GM06990 (cell line): Measurements from ENCODE around the gene TEN1.
A peak's percentile ranks its signal among the peaks of the same experiment; 100 is the strongest.

Experiments used
- DNase-seq: peaks from one replicate; pipeline ENCODE4 v3.0.0-alpha.2; 2011; ENCODE audit not compliant: insufficient read length; ENCODE audit errors: extremely low read depth
- H3K27me3 ChIP-seq: replicated peaks from 2 replicates; pipeline ENCODE4 v1.6.0; 2011; ENCODE audit warnings: low read length; ENCODE audit not compliant: control insufficient read depth, insufficient read depth
- H3K36me3 ChIP-seq: 2 replicates; pipeline ENCODE4 v1.5.1; 2011; ENCODE audit warnings: low read length; ENCODE audit not compliant: control insufficient read depth, insufficient read depth
- H3K4me3 ChIP-seq: replicated peaks from 2 replicates; pipeline ENCODE4 v1.5.1; 2011; ENCODE audit warnings: low read depth, mild to moderate bottlenecking, control low read depth, low read length
- CTCF ChIP-seq: IDR thresholded peaks from 2 replicates; pipeline ENCODE4 v1.5.1; 2011; ENCODE audit warnings: low read length, control low read depth, mild to moderate bottlenecking, inconsistent platforms; ENCODE audit not compliant: insufficient read depth, poor library complexity, severe bottlenecking

TEN1 gene

DNA sequence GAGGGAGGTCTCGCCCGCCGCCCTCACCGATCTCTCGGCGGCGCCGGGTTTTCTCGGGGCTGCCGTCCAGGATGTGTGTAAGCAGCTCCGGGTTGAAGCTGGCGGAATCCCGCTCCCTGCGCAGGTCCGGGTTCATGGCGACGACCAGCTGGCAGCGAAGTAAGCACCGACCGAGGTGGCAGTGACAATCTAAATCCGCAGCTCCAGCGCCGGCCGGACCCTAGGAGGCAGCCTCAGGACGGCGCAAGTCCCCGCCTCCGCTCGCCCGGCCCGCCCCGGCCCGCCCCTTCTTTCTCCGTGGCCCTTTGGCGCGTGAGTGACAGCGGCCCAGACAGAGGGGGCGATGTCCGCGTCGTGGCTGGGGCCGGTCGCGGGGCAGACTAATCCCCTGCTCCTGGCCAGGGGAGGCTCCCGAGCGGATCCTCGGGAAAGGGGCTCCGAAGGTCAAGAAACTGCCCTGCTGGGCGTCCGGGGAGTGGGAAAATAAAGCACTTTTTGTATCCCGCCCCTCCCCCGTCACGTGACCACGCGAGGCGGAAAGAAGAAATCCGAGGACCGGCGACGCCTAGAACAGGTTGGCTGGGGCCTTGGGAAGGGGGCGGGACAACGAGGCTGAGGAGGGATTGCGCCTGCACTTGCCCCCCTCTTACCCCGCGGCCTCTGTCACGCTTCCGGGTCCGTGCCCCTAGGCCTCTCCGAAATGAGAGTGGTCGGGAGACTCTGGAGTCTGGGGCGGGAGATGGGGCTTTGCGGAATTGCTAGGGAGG is at the start of gene TEN1, which contains the start of gene ACOX1:
Gene TEN1, plus strand, starts transcription at position 303 of the 767 bp plus-strand sequence. CDS start 6,953 bp downstream, outside the sequence.
Gene ACOX1, minus strand, starts transcription at position 229 of the 767 bp plus-strand sequence. Its CDS starts 93 bp downstream, at position 136.
- H3K4me3 ChIP-seq, result peak within 1 kb of the TSS; percentile 70
- DNase-seq, result peak; percentile 96

DNA sequence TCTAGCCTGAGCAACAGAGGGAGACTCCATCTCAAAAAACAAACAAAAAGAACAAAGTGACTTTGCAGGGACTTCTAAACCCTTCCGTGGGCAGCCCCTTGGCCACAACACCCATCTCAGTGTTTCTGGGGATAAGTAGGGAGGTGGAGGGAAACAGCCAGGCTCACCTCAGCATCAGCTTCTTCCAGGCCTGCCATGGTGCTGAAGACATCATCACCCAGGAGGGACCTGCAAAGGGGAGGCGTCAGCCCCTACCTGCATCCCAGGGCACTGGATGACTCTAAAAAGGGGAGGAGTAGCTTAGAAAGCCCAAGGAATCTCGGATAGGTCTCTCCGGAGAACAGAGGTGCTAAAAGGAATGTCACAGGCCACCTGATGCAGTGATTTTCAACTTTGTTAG is 48.0 kb upstream of the TEN1 start:
- Histone ChIP-seq H3K36me3 (no peaks in the 10 kb centered on the region; the same call in 1 of the 2 replicates), H3K4me3 (no peak overlapping the region), H3K27me3 (no peaks in the 10 kb centered on the region)
- DNase-seq, result no peak
- TF ChIP-seq CTCF, result no peak

More for the DNA sequence above, at the start of gene TEN1, which contains the start of gene ACOX1:
- H3K27me3 ChIP-seq, result no peaks in the 10 kb centered on the region
- peak; percentile 40 for TF ChIP-seq CTCF
- H3K36me3 ChIP-seq, result no peaks in the 10 kb centered on the region

DNA sequence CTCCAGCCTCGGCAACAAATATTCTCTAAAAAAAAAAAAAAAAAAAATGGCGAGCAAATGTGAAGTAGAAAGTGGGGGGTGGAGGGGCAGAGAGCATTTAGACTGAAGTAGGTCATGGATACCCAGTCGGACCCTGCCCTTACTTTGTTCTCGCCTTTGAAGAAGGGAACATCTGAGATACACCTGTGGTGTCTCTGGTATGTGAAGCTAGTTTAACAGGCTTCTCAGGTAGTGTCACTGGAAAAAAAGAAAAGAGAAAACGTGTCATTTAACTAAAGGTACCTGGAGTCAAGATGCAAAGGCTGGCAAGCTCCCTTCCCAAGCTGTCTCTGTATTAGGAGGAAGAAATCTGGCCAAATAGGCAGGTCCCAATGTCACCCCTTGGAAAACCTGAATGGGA is 46.2 kb upstream of the TEN1 start:
- TF ChIP-seq CTCF, result no peak

GRCh38 chr17:75933808-75934207 is 45.2 kb upstream of the TEN1 start:
- no peak for DNase-seq
- H3K36me3 ChIP-seq, result no peaks in the 10 kb centered on the region
- no peaks in the 10 kb centered on the region for H3K27me3 ChIP-seq
- TF ChIP-seq CTCF, result no peak
- no peak overlapping the region for H3K4me3 ChIP-seq

More for the DNA sequence above, 46.2 kb upstream of the TEN1 start:
- Histone ChIP-seq H3K27me3 (no peaks in the 10 kb centered on the region), H3K36me3 (no peaks in the 10 kb centered on the region), H3K4me3 (no peak overlapping the region)
- no peak for DNase-seq

DNA sequence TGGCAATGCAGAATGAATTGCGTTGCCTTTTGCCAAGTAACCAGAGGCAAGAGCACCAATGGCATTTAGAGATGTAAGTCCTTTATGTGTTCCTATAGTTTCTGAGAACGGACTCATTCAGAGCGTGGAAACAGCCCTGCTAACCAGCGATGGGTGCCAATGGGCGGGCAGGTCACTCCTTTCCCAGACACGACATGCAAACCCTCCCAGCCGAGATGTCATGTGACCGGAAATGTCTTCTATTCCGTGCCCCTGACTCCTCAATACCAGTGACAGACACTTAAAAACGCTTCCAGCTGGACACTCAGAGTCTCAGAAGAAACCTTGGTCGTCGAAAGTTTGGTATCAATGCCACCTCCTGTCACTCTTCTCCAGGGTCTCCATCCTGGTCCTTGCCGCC is 41.4 kb upstream of the TEN1 start:
- DNase-seq, result no peak
- no peaks in the 10 kb centered on the region for H3K36me3 ChIP-seq
- H3K4me3 ChIP-seq, result no peak overlapping the region
- no peak for TF ChIP-seq CTCF
- no peaks in the 10 kb centered on the region for H3K27me3 ChIP-seq
